ENCODE measurements around the gene MAP10. TPM values are rescaled to one million over a fixed set of nuclear protein-coding genes. Genes with fewer than 3 reads are reported as not detected.

MAP10 gene
- total RNA-seq, 1 donor = 2.2 TPM

- no peak for DNase-seq (ENCODE audit: low read depth)
- no peak overlapping the region for H3K4me3 ChIP-seq (ENCODE audit: low read depth, low read length)
- no peak for TF ChIP-seq CTCF (IDR thresholded peaks at IDR 0.05; ENCODE audit: insufficient read depth, low read depth, low read length)
These were observed 26.7 kb downstream of the MAP10 start for GRCh38 chr1:232831895-232832294.

- TF ChIP-seq CTCF (IDR thresholded peaks at IDR 0.05; ENCODE audit: insufficient read depth, low read depth, low read length) = no peak
- no peak overlapping the region for H3K4me3 ChIP-seq (ENCODE audit: low read depth, low read length)
- DNase-seq (ENCODE audit: low read depth) = no peak
These were observed 28.9 kb downstream of the MAP10 start for GRCh38 chr1:232834066-232834465.

GRCh38 chr1:232835166-232835565 is 29.9 kb downstream of the MAP10 start:
- DNase-seq (ENCODE audit: low read depth) = no peak
- no peak overlapping the region for H3K4me3 ChIP-seq (ENCODE audit: low read depth, low read length)
- TF ChIP-seq CTCF (IDR thresholded peaks at IDR 0.05; ENCODE audit: insufficient read depth, low read depth, low read length) = no peak

GRCh38 chr1:232837087-232837486 is 31.9 kb downstream of the MAP10 start:
- H3K4me3 ChIP-seq (ENCODE audit: low read depth, low read length) = no peak overlapping the region
- no peak for TF ChIP-seq CTCF (IDR thresholded peaks at IDR 0.05; ENCODE audit: insufficient read depth, low read depth, low read length)
- no peak for DNase-seq (ENCODE audit: low read depth)

- DNase-seq (ENCODE audit: low read depth) = no peak
- no peak for TF ChIP-seq CTCF (IDR thresholded peaks at IDR 0.05; ENCODE audit: insufficient read depth, low read depth, low read length)
- H3K4me3 ChIP-seq (ENCODE audit: low read depth, low read length) = no peak overlapping the region
These were observed 36.8 kb downstream of the MAP10 start for GRCh38 chr1:232841823-232842565.

GRCh38 chr1:232844791-232845190 is 39.6 kb downstream of the MAP10 start:
- no peak overlapping the region for H3K4me3 ChIP-seq (ENCODE audit: low read depth, low read length)
- DNase-seq (ENCODE audit: low read depth) = no peak
- TF ChIP-seq CTCF (IDR thresholded peaks at IDR 0.05; ENCODE audit: insufficient read depth, low read depth, low read length) = no peak
